BE2C (cell line): ENCODE results near the gene MAGI1.
"Not testable (repeated sequence)": the region's sequence is repeated elsewhere in the genome, so short reads cannot be mapped to it uniquely, and the experiment has no call there.

Experiments used
- DNase-seq: peaks from one replicate; pipeline ENCODE4 v3.0.0-alpha.2; 2020
- H3K27me3 ChIP-seq: fragments of 250-450 bp; sonication (Bioruptor Pico); 2 replicates; pipeline ENCODE4 v1.5.1; 2020; ENCODE audit warnings: mild to moderate bottlenecking
- H3K36me3 ChIP-seq: fragments of 250-450 bp; sonication (Bioruptor Pico); 2 replicates; pipeline ENCODE4 v1.5.1; 2020; ENCODE audit warnings: mild to moderate bottlenecking
- H3K4me1 ChIP-seq: fragments of 250-450 bp; sonication (Bioruptor Pico); 2 replicates; pipeline ENCODE4 v1.5.1; 2020
- H3K4me3 ChIP-seq: 2 replicates; pipeline ENCODE4 v1.5.1; 2011; ENCODE audit warnings: low read depth, low read length
- H3K9me3 ChIP-seq: fragments of 250-450 bp; sonication (Bioruptor Pico); 2 replicates; pipeline ENCODE4 v1.5.1; 2020
- CTCF ChIP-seq: IDR thresholded peaks from 2 replicates; pipeline ENCODE4 v1.5.1; 2012; ENCODE audit warnings: mild to moderate bottlenecking, low read depth, low read length

Gene MAGI1

GRCh38 chr3:65896321-65896720 is 142.4 kb downstream of the MAGI1 start:
- no peaks in the 10 kb centered on the region for H3K9me3 ChIP-seq
- H3K4me1 ChIP-seq: no peaks in the 10 kb centered on the region
- no peaks in the 10 kb centered on the region for H3K27me3 ChIP-seq
- no peak overlapping the region for H3K4me3 ChIP-seq
- TF ChIP-seq CTCF: no peak
- no peaks in the 10 kb centered on the region for H3K36me3 ChIP-seq
- DNase-seq: no peak

GRCh38 chr3:65894679-65895453 is 143.9 kb downstream of the MAGI1 start:
- no peak for DNase-seq
- H3K4me1 ChIP-seq: no peaks in the 10 kb centered on the region
- H3K27me3 ChIP-seq: no peaks in the 10 kb centered on the region
- H3K36me3 ChIP-seq: no peaks in the 10 kb centered on the region
- no peak overlapping the region for H3K4me3 ChIP-seq
- TF ChIP-seq CTCF: no peak
- H3K9me3 ChIP-seq: no peaks in the 10 kb centered on the region

GRCh38 chr3:65894126-65894525 is 144.6 kb downstream of the MAGI1 start:
- Histone ChIP-seq H3K9me3 (no peaks in the 10 kb centered on the region), H3K36me3 (no peaks in the 10 kb centered on the region), H3K4me3 (no peak overlapping the region), H3K4me1 (no peaks in the 10 kb centered on the region), H3K27me3 (no peaks in the 10 kb centered on the region)
- DNase-seq: no peak
- no peak for TF ChIP-seq CTCF

GRCh38 chr3:65893631-65894030 is 145.1 kb downstream of the MAGI1 start:
- Histone ChIP-seq H3K9me3 (no peaks in the 10 kb centered on the region), H3K27me3 (no peaks in the 10 kb centered on the region), H3K4me3 (no peak overlapping the region), H3K36me3 (no peaks in the 10 kb centered on the region), H3K4me1 (no peaks in the 10 kb centered on the region)
- DNase-seq: no peak
- TF ChIP-seq CTCF: no peak

- DNase-seq, H3K4me1 ChIP-seq: not testable (repeated sequence)
Observed at GRCh38 chr3:65891477-65891876, 147.2 kb downstream of the MAGI1 start.

GRCh38 chr3:65890328-65890727 is 148.4 kb downstream of the MAGI1 start:
- Histone ChIP-seq H3K9me3 (no peaks in the 10 kb centered on the region), H3K27me3 (no peaks in the 10 kb centered on the region), H3K4me1 (no peaks in the 10 kb centered on the region), H3K36me3 (no peaks in the 10 kb centered on the region), H3K4me3 (no peak overlapping the region)
- no peak for DNase-seq
- no peak for TF ChIP-seq CTCF

More at GRCh38 chr3:65891477-65891876, 147.2 kb downstream of the MAGI1 start:
- H3K36me3 ChIP-seq, H3K4me3 ChIP-seq, H3K27me3 ChIP-seq, H3K9me3 ChIP-seq: not testable (repeated sequence)
